Inflammatory macrophage treated with lipopolysaccharide for 4 hours (primary cell): ENCODE measurements around the gene CD300LB.
"Not testable (repeated sequence)": the region's sequence is repeated elsewhere in the genome, so short reads cannot be mapped to it uniquely, and the experiment has no call there.

Experiments
- DNase-seq: peaks from one replicate; pipeline ENCODE4 v3.0.0-alpha.2; 2020

The CD300LB gene

DNA sequence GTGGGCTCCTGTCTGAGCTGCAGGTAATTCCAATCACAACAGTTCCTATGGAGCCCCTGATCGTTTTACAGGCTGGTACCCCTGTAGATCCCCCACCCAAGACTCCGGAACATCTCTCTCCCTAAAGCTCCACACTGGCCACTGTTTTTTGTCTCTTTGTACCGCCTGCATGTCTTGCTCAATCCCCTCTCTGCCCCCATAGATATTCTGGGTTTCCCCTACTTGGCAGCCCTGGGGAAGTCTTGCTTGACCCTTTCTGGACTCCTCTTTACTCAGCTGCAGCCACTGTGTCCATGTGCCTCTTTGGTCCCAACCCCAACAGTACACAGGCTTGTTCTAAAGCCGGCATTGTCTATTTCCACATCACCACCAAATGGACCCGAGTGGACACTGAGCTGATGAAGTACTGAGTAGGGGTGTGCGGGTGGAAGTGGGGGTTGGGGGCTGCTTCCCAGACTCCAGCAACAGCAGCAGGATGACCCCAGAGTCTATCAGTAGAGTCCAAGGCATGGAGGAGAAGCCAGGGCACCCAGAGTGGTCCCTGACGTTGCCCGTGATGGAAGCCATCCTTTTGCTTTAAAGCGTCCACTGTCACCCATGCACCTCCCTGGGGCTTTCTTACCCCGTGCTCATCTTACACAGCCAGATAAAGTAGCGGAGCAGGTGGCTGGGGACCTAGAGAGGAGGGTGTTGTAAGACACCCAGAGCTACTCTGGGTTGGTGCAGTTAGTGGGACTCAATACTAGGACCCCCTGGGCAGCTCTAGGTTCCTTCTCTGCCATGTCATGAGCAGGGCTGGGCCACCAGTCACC, 6.4 kb downstream of the CD300LB start:
- DNase-seq, result peak; percentile 73

DNA sequence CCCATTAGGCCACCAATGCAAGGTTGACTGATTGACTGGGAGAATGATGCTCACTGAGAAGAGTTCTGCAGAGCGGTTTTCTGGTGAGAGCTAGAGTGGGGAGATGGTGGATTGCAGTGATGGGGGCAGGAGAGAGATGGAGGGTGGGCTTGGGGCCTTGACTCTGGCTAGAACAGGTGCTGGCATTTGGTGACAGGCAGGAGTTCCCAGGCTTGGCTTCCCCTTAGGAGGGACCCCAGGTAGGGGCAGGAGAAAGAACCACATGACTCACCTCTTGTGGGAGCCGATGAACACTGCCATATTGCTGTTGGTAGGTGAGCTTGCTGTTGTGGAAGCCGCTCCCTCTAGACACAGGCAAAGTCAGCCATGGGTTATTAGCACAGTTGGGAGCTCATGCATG, 8.0 kb downstream of the CD300LB start:
- no peak for DNase-seq

DNA sequence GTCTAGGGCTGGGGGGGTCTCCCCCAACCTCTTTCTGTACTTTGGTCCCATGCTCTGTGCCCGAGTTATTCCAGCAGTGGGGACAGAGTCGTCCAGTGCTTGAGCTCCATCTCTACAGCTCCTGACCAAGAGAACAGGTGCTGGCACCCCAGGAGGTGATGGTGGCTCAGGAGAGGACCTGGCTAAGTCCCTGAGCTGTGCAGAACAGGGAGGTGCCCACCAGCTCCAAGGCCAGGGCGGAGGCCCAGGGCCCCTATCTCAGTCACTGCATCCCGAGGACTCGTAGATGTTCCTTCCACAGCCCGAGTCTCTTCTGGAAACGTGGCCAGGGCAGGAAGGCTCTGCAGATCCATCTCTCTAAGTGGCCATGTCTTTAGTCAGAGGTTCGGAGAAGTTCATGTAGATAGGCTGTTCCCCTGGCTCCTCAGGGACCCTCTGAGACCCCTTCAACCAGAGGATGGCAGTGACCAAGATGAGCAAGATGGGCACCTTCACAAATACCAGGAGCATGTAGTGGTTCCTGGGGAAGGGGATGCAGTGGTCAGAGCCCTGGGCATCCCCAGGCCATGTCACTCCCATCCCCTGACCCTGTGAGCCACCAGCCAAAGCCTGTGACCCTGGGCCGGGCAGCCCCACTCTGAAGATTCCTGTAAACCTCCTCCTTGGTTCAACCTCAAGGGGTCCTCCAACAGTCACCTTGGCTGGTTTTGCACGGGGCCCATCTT, 8.7 kb downstream of the CD300LB start:
- DNase-seq, result no peak

DNA sequence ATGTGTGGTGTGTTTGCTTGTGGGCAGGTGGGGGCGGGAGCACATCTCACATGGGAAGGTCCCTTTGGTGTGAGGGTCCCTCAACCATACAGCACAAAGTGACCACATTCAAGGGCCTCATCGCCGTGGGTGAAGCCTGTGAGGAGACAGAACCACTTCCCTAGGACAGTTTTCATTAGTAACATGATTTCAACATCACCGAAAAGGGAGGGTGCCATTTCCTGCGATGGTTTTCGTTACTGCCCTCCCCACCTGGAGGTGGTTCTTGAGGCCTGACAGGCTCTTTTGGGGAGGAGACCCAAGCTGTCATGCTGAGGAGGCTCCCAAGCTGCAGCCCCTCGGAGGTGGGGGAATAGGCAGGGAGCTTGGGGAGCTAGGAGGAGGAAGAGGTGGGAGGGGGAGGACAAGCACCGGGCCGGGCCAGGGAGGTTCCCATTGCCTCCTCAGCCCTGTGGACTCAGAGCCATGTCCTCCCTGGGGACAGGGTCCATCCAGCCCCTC, 9.5 kb downstream of the CD300LB start:
- peak; percentile 90 for DNase-seq

DNA sequence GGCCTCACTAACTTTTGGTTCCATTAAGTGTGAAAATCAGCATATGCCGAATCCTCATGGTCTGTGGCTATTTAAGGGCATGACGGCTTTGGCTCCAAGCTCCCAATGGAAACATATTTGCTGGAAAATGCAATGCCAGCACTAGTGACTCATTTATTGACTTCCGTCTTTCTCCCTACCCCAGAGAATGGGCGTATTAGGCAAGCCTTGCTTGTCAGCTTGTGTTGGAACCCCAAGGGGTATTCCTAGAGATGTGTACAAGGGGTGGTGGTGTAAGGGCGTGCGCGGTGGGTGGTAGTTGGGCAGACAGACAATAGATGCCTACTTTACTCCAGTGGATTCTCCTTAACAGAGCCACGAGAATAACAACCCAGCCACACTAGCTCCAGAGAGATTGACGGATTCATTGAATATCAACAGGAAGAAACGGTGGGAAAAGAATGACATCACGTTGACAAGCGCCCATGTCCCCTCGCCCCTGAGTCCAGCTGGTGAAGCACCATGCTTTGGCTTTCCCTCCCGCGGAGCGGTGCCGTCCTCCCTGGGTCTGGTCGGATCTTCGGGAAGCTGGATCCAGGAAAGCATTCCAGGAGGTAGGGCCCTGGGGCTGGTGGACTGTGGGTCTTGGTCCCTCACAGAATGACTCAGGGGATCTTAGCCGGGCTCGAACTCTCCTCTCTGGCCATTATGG, 10.3 kb downstream of the CD300LB start:
- DNase-seq, result peak; percentile 98

DNA sequence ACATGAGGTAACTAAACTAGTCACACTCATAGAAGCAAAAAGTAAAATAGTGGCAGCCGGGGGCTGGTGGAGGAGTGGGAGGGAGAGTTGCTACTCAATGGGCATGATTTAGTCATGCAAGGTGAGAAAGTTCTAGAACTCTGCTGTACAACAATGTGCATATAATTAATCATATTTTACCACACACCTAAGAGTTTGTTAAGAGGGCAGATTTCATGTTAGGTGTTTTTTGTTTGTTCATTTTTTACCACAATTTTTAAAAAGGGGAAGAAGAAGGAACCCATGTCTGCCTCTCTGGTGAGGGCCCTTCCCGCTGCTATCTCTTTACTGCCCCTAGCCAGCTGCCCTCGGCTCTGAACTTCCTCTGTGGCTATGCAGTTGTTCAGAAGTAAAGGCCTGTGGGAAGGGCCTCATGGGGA, 11.2 kb downstream of the CD300LB start:
- DNase-seq, result peak; percentile 75

DNA sequence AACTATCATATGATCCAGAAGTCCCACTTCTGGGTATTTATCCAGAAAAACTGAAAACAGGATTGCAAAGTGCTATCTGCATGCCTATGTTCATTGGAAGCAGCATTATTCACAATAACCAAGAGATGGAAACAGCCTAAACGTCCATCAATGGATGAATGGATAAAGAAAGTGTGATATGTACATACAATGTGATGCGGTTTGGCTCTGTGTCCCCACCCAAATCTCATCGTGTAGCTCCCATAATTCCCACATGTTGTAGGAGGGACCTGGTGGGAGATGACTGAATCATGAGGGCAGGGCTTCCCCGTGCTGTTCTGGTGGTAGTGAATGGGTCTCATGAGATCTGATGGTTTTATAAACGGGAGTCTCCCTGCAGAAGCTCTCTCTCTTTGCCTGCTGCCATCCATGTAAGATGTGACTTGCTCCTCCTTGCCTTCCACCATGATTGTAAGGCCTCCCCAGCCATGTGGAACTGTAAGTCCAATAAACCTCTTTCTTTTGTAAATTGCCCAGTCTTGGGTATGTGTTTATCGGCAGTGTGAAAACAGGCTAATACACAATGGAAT, 12.8 kb downstream of the CD300LB start:
- DNase-seq, result not testable (repeated sequence)

DNA sequence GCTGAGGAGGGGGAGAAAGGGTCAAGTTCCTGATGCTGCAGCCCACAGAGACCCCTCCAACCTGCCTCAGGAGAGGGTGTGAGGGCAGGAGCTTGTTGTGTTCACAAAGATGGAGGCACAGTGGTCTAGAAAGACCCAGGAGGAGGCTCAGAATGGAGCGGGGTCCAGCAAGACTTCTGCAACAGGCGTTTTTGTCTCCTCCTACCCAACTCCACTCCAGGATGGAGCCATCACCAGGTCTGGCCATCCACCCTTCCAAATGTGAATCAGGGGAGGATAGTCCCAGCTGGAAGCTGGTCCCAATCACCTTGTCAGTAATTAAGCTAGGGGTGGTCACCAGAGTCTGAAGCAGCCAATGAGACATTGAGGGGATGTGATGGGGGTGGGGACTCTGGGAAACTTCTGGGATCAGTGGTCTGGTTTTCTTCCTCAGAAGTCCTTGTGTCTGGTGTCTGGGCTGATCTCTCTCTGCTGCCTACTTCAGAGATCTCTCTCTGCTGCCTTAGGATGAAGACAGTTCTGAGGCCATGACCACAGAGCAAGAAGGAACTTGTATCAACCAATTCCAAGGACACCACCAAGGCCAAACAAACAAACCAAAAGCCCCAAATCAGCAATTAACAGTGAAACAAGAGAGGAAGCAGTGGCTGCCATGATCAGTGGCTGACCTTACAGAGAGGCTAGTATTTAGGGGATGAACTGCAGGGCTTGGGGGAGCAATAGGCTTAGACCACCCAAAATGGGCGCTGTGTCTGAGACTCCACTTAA, 14.5 kb downstream of the CD300LB start:
- DNase-seq, result peak; percentile 35

DNA sequence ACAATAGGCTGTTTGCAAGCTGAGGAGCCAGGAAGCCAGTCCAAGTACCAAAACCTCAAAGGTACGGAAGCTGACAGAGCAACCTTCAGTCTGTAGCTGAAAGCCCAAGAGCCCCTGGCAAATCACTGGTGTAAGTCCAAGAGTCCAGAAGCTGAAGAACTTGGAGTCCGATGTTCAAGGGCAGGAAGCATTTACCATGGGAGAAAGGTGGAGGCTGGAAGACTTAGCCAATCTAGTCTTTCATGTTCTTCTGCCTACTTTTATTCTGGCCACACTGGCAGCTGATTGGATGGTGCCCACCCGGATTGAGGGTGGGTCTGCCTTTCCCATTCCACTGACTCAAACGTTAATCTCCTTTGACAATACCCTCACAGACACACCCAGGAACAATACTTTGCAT, 15.3 kb downstream of the CD300LB start:
- DNase-seq, result no peak

DNA sequence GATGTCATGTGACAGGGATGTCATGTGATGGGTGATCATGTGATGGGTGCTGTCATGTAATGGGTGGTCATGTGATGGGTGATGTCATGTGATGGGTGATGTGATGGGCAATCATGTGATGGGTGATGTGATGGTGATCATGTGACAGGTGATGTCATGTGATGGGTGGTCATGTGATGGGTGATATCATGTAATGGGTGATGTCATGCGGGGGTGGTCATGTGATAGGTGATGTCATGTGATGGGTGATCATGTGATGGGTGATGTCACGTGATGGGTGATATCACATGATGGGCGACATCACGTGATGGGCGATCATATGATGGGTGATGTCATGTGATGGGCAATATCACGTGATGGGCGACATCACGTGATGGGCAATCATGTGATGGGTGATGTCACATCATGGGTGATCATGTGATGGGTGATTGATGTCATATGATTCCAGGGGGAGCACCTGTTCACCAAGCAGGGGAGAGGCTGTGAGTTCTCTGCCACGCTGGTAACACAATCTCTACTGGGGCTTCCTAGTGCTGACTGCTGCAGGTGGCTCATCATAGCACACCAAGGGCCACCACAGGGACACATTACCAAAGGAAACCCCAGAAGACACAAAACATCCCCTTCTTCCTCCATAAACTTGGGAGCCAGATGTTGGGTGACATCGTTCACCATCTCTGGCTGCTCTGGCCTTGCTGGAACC, 16.5 kb downstream of the CD300LB start:
- peak; percentile 52 for DNase-seq

DNA sequence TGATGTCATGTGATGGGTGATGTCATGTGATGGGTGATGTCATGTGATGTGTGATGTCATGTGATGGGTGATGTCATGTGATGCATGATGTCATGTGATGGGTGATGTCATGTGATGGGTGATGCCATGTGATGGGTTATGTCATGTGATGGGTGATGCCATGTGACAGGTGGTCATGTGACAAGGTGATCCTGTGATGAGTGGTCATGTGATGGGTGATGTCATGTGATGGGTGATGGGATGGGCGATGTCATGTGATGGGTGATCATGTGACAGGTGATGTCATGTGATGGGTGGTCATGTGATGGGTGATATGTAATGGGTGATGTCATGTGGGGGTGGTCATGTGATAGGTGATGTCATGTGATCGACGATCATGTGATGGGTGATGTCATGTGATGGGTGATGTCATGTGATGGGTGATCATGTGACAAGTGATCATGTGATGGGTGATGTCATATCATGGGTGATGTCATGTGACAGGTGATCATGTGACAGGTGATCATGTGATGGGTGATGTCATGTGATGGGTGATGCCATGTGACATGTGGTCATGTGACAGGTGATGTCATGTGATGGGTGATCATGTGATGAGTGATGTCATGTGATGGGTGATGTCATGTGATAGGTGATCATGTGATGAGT, 17.2 kb downstream of the CD300LB start:
- peak; percentile 50 for DNase-seq

DNA sequence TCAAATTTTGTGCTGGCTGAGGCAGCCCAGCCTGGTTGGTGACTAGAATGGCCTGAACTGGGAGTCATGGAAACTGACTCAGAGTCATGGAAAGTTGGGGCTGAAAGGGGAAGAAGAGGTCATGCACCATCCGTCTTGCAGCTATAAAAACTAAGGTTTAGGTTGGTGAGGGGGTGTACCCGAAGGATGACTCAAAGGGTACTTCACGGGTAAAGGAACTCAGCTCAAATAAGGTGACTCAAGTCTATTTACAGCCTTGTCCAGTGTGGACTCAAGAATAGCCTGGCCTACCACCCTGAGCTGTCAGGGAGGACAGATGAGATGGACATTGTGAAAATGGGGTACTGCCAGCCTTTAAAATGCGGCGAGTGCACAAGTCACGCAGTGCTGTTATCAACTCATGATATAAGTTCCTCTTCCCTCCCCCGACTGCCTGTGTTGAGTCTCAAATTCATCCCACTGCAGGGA, 18.6 kb downstream of the CD300LB start:
- DNase-seq, result peak; percentile 98

DNA sequence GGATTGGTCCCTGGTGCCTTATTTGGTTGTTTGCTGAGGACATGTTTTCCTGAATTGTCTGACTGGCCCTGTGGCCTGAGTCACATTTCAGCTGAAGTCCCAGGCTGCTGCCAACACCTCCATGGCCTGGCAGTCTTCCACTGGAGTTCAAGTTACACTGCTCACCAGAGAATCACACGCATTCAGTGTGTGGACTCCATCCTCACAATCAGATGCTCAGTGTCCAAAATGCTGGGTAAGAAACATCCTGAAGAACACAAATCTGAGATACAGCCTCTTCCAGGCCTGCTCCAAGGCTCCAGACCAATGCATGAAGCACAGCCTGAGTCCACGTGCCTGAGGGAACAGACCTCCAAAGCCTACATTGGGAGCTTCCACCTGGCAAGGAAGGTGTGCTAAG, 19.2 kb downstream of the CD300LB start:
- peak; percentile 30 for DNase-seq

DNA sequence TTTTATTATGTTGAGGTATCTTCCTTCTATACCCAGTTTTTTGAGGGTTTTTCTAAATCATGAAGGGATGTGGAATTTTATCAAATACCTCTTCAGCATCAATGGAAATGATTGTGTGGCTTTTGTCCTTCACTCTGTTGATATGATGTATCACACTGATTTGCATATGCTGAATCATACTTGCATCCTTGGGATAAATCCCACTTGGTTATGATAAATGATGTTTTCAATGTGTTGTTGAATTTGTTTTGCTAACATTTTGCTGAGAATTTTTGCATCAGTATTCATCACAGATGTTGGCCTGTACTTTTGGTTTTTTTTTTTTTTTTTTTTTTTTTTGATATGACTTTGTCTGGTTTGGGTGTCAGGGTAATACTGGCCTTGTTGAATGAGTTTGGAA, 23.1 kb downstream of the CD300LB start:
- DNase-seq, result no peak

DNA sequence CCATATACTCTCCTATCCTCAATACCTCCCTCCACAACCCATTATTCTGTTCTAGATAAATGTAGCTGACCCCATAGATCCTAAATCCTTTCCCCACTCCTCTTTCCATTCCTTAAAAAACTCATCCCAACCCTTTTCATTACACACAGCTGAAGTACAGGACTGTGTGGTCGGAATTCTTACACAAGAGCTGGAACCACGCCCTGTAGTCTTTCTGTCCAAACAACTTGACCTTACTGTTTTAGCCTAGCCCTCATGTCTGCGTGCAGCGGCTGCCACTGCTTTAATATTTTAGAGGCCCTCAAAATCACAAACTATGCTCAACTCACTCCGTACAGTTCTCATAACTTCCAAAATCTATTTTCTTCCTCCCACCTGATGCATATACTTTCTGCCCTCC, 27.3 kb downstream of the CD300LB start:
- peak; percentile 42 for DNase-seq

DNA sequence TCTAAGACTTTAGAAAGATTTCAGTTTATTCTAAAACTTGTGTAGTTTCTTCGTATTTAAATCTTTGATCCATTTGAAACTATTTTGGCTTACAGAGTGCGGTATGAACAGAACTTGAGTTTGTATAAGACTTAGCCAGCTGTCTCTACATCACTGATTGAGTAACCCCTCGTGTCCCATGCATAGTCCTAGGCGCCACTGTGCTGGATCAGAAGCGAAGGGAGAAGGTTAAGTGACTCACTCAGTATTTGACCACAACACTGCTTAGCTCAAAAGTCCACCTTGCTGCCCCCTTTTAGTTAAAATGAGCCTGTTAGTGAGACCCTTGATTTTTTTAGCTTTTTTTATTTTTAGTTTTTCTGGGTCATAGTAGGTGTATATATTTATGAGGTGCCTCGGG, 28.4 kb downstream of the CD300LB start:
- DNase-seq, result peak; percentile 65

DNA sequence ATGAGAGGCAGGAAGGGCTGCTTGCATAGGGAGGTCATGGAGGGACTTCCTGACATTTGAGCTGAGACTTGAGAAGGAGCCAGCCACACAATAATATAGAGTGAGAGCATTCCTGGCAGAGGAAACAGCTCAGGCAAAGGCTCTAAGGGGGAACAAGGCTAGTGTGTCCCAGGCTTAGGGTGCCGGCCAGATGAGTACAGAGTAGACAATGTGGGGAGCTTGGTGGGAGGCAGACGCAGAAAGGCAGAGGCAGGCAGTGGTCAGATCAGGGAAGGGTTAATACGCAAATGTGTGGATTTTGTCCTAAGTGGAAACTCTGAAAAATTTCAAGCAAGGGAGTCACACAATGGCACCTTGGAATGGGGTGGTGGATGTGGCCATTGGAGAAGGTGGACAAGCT, 31.3 kb downstream of the CD300LB start:
- no peak for DNase-seq

DNA sequence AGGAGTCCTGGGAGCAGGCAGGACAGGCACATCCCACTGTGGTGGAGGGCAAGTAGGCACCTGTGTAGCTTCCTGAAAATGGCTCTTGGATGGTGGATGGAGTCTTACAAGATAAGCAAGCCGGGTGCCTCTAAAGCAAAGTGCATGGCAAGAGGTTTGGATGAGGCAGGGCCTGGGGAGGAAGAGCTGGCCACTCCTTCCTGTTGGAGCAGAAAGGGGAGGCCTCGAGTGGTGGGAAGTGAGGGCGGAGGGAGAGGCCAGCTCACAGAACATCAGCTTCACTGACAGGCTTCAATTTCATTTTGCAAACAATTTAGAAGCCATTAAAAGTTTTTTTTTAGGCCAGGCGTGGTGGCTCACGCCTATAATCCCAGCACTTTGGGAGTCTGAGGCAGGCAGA, 33.8 kb downstream of the CD300LB start:
- no peak for DNase-seq

DNA sequence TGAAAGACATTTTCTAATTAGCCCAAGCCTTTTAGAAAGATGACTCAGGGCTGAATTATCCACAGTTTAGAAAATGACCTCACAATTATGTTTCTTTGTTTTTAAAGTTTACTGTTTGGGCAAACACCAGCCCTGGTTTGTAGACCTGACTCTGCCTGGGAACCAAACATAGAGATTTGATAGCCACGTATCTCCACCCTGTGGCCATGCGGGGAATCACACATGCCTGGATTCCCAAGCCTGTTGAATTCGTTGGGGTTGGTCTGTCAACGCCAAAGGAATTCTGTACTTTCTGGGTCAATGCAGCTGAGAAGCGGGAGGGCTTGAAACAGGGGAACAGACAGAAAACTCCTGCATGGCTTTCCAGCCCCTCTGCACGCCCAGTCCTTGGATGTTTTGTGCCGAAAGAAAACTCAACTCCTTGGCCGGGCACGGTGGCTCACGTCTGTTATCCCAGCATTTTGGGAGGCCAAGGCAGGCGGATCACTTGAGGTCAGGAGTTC, 37.9 kb downstream of the CD300LB start:
- peak; percentile 74 for DNase-seq

DNA sequence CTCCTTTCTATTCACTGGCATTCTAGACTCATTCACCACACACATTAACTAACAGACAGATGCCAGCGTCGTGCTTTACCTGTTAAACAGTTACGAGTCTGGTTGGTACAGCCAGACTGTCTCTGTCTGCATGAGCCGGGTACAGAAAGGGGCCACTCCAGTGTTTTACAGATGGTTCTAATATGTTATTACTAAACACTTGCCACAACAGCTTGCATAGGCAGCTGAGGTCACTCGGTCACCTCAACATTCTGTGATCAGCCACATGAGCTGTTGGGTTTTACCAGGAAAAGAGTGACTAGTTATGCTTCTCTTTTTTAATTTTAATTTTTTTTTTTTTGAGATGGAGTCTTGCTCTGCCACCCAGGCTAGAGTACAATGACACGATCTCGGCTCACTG, 39.6 kb downstream of the CD300LB start:
- peak; percentile 91 for DNase-seq

DNA sequence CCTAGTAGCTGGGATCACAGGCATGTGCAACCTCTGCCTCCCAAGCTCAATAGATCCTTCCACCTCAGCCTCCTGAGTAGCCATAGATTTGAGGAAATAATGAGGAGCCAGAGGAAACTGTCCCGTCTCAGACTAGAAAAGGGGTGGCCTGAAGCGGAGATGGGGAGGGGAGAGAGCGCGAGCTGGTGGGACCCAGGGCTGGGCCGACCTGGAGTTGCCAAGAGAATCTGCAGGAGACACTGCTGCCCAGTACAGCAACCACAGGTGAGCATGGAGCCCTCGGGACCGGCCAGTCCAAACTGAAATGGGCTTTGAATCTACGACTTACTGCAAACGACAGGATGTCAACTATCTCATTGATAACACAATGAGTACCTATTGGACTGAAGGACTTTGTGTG, 40.6 kb downstream of the CD300LB start:
- DNase-seq, result no peak
